Lower leg skin (tissue), 4 donors: ENCODE results near the gene TLR3. TPM values are rescaled to one million over a fixed set of nuclear protein-coding genes. Genes with fewer than 3 reads are reported as not detected.
A peak's percentile ranks its signal among the peaks of the same experiment; 100 is the strongest.

ENCODE experiments used
- DNase-seq, 2 donors: peaks; one replicate each; pipeline ENCODE4 v3.0.0-alpha.2; 2019; ENCODE audit warnings: low spot score in 2 of 2
- H3K4me3 ChIP-seq: fragments of 200-600 bp; sonication (generic); 2 replicates; pipeline ENCODE4 v1.5.1; 2017; ENCODE audit warnings: mild to moderate bottlenecking, low read depth; ENCODE audit not compliant: poor library complexity, severe bottlenecking
- CTCF ChIP-seq, 3 donors: fragments of 450-650 bp; IDR thresholded peaks; one replicate each; pipeline ENCODE4 v1.5.1; 2016; ENCODE audit warnings: antibody characterized with exemption in 3 of 3, mild to moderate bottlenecking in 3 of 3, moderate library complexity in 2 of 3
- POLR2A ChIP-seq, 2 donors: fragments of 450-650 bp; IDR thresholded peaks; one replicate each; pipeline ENCODE4 v1.6.1; 2016 to 2017; ENCODE audit warnings: antibody characterized with exemption in 2 of 2, mild to moderate bottlenecking in 1 of 2, moderate library complexity in 1 of 2
- WGBS, 2 donors: methylation state at CpG; one replicate each; pipeline ENCODE4 v1.1.5; 2018; 5-methylcytosine and 5-hydroxymethylcytosine counted together
- intact Hi-C: fragments of 100-400 bp; cut with DNase I; formaldehyde crosslinking; loops from one replicate; pipeline ENCODE4 v1.15.0; 2023; ENCODE audit warnings: low total_unique reads
- total RNA-seq, 4 donors: library from RNA; depleted of rRNA; stranded (reverse); fragments of >200 nt; gene quantifications; one replicate each; pipeline ENCODE4 v1.1.0, GENCODE V29; 2016

TLR3 gene
- total RNA-seq, 4 donors from 2014 or later = 3.8 to 6.4 (median 5.2) TPM

DNA sequence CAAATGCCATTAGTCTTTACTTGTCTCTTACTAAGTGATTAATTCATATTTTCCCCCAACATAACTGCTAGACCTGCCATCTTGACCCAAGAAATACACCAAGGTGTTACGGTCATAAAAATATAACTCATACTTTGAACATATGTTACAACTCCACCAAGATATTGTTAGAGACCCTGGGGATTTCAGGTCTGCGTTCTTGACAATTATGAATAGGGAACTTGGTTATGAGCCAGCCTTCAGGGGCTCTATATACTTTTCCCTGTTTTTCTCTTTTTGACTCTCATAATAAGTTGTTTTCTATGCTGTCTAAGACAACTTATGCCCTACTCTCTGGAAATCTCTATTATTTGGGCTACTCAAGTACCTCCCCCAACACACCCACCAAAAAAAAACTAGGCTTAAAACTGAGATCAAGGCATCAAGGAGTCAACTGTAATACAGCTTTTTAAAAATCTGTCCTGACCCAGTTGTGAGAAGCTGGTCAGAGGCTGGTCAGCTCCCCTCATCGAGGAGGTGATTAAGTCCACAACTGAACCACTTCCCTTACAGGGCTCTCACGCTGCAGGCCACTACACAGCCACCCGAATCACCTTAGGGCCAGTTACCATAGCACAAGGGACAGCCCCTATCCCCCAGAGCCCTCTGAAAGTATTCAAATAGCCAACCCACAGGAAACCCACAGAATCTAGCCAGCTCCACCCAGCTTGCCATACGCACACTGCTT lies 10.5 kb upstream of the TLR3 start:
- intact Hi-C loops = no loop called here
- TF ChIP-seq CTCF (IDR thresholded peaks at IDR 0.05) (no peak), POLR2A (IDR thresholded peaks at IDR 0.05) (no peak)
- 77 to 80% methylated on average over 6 of the region's 6 CpGs for WGBS, 2 donors
- DNase-seq = no peak
- no peak overlapping the region for H3K4me3 ChIP-seq

- intact Hi-C loops = no loop called here
- no peak overlapping the region for H3K4me3 ChIP-seq
- no peak for DNase-seq
- 79 to 84% methylated on average over 3 of the region's 3 CpGs for WGBS, 2 donors
- TF ChIP-seq POLR2A (IDR thresholded peaks at IDR 0.05) = no peak
- no peak for TF ChIP-seq CTCF (IDR thresholded peaks at IDR 0.05)
Measured at GRCh38 chr4:186058980-186059316, 10.0 kb upstream of the TLR3 start.

- WGBS, 2 donors = 81 to 88% methylated on average over 4 of the region's 4 CpGs
- no peak for TF ChIP-seq CTCF (IDR thresholded peaks at IDR 0.05)
- TF ChIP-seq POLR2A (IDR thresholded peaks at IDR 0.05) = no peak
- DNase-seq = no peak
- H3K4me3 ChIP-seq = no peak overlapping the region
- intact Hi-C loops = no loop called here
Measured at GRCh38 chr4:186061921-186062320, 7.0 kb upstream of the TLR3 start.

GRCh38 chr4:186067757-186068385 lies 1.1 kb upstream of the TLR3 start:
- 48 to 52% methylated on average over 9 of the region's 9 CpGs for WGBS, 2 donors
- no peak for TF ChIP-seq CTCF (IDR thresholded peaks at IDR 0.05)
- no peak for TF ChIP-seq POLR2A (IDR thresholded peaks at IDR 0.05)
- no peak overlapping the region for H3K4me3 ChIP-seq
- peak; percentile 43 to 89 for DNase-seq
- intact Hi-C loops = no loop called here

DNA sequence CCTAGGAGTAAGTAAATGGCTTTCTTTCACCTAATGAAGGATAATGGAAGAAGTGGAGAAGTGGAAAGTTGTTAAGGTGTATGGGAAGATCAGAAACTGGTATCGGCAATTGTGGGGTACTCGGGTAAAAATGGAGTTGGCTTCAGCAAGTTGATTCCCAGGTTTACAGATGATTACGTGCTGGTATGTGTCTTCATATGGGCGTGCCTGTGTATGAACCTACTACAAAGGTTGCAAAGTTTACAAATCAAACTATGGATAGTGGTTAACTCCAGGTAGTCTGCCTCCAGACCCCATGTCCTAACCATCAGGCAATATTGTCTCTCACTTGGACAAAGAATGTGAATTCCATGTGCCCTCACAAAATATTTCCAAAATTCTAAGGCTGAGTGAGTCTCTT lies 773 bp downstream of the TLR3 start:
- 40 to 47% methylated on average over 4 of the region's 4 CpGs for WGBS, 2 donors
- TF ChIP-seq POLR2A (IDR thresholded peaks at IDR 0.05) = no peak
- no peak for TF ChIP-seq CTCF (IDR thresholded peaks at IDR 0.05)
- intact Hi-C loops = no loop called here
- DNase-seq = no peak
- H3K4me3 ChIP-seq = no peak overlapping the region
